DMS53 treated with DMSO at 0.1 percent for 48 hours (cell line): ENCODE results near the gene MROH9.

Experiments used
- DNase-seq: peaks from one replicate; lab custom pipeline; 2025; ENCODE audit not compliant: unreplicated experiment; lab: John Stamatoyannopoulos, UW

The MROH9 gene

DNA sequence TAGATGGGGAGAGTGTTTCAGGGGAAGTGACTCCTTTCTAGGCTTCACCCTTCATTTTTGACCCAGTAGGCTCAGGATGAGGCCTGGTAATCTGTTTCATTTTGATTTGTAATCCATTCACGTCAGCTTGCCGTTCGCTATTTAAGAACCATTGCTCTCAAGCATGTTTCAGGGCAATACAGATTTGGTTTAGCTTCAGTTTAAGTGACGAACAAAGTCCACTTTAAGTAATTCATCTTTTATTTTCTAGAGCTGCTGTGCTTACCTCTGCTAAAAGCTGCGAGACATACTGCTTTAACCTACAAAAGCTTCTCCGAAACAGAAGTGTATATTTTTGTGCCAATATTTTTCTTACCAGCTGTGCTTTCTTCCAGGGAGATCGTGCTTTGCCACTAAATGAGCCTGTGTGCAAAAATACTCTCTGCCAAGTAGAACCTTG lies 146.4 kb downstream of the MROH9 start:
- no peak for DNase-seq

DNA sequence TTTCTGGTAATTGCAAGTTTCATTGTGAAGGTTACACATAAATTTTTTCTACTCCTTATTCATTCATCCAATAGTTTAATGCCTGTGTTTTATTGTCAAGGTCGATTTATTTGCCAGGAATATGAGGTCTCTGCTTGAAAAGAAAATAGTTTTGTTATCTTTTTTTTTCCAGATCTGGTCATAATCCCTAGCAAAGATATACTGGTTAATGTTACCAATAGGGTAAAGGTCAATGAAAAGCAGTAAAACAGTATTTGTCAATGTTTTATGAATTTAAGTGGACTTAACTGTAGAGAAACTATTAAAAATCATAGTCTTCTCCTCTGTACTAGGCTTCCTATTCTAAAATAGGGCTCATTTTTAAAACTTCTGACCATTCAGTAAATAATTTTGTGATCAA lies 147.3 kb downstream of the MROH9 start:
- DNase-seq, result peak; percentile 4

DNA sequence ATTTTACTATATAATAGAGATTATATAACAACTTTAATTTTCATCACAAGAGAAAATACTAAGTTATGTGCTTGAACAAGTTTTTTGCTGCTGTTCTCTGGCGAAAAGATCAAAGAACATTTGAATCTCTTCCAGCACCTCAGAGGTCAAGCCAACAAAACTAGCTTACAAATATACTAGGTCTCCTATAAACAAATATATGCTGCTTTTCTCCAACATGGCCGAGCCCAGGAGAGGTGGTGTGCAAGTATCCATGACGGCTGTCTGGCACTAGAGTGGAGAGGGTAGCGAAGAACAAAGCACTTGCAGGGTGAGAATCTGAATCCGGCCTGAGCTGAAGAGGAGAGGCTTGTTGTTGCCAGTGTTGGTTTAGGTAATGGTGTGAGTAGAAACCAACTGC lies 147.9 kb downstream of the MROH9 start:
- peak; percentile 71 for DNase-seq

DNA sequence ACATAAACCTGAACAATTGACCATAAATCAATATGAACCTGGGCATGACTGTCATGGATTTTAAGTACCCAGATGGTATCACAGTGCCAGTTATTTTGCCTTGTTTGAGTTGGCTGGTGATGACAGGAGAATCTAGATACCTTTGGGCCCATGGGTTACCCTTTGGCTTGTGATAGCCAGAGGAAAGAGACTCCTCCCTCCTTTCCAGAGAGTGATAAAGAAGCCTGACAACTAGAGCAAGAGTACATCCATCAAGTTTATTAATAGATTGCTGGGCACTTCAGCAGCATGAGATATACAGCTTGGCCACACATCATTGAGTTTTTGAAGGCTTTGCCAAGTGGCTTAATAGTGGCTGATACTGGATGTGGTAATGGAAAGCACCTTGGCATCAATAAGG lies 148.8 kb downstream of the MROH9 start:
- peak; percentile 9 for DNase-seq

DNA sequence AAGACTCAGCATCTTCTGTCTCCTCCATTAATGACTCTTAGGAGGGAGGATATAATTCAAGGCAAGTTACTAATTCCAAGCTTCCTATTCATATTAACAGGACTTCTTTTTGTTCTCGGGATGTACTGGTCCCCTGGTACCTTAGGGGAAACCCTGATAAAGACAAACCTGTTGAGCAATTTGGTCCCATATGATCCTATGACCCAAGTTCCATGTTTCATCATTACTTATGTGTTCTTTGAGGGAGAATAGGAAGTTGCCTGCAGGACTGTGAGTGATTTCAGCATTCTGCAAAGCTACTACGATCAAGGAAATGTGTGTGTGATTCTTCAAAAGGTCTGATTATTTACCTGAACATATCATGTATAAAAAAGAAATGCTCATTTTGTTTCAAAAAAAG lies 149.5 kb downstream of the MROH9 start:
- DNase-seq, result no peak

DNA sequence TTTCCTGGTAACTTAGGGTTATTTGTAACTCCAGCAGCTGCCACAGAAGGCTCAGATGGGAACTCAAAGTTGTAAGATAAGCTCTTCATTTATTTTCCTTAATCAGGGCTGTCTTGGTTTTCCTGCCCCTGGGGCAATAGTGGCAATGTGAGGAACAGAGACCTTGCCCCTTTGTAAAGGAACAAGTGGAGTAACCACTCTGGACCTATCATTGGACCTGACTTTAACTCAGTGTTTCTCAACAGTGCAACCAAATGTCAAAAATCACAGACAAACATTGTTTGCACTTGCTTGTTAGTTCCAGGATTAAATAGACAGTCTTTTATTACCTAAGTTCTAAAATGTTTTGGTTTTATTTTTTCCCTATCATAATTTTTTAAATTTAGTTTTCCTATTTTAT lies 152.6 kb downstream of the MROH9 start:
- no peak for DNase-seq

DNA sequence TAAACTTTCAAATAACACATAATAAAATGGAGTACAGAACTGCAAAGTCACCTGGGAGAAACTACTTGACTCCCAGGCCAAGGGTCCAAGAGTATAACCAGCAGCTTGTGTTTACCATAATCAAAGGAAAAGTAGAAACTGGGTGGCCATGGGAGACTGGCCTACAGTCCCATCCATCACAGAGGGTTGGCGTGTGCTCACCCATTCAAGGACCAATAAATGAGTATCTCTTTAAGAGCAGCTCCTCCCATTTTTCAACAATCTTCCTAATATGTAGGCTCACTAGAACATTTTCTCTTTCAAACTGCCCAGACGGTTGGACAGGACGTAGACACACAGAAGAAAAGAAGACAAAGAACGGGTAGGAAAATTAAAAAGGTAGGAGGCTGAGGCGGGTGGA lies 155.3 kb downstream of the MROH9 start, which contains the start of gene FMO3:
TSS of gene FMO3 (plus strand) at position 302 of the 400 bp plus-strand sequence. CDS start 1,754 bp downstream, outside the sequence.
- no peak for DNase-seq

DNA sequence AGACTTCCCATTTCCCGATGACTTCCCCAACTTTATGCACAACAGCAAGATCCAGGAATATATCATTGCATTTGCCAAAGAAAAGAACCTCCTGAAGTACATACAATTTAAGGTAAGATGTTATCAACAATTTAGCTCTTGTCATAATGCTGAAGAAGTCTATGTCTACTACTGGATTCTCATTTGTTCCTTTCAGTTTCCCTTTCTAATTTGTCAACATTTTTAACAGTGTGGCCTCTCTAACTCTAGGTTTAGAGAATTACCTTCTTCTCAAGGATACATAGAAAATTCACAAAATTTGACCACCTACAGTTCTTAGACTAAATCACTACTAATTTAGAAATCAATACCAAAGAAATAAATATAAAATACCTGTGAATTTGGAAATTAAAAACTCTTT lies 168.5 kb downstream of the MROH9 start:
- DNase-seq, result no peak

DNA sequence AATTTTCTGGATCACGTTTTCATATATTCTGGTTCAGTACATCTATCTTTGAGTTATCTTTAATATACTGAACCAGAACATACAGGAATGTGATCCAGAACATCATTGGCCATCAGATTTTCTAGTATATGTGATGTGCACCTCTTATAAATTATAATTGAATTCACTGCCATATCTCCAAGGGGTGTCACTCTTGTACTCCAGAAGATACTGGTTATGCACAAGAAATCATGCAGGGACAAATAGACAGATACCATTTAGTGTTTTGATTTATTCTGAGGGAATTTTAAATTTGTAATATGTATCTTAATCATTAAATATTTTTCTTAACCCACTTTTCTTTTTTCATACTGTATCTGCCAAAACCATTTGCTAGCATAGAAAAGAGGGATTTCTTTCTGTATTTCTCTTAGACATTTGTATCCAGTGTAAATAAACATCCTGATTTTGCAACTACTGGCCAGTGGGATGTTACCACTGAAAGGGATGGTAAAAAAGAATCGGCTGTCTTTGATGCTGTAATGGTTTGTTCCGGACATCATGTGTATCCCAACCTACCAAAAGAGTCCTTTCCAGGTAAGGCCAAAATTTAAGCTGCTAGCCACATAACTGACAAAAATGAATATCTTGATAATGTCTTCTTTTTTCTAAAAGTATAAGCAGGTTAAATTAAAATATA lies 172.1 kb downstream of the MROH9 start:
- no peak for DNase-seq

DNA sequence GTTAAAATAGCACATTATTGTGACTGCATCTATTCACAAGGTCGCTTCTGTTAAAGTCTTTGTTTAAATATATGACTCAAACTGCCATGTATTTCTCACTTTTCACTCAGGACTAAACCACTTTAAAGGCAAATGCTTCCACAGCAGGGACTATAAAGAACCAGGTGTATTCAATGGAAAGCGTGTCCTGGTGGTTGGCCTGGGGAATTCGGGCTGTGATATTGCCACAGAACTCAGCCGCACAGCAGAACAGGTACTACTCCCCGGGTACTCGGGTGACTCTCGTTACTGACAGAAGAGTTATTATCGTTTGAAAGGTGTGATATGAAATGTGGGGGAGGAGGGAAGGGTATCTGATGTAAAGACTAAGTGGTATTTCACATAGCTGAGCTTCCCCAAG lies 172.6 kb downstream of the MROH9 start:
- DNase-seq, result no peak

DNA sequence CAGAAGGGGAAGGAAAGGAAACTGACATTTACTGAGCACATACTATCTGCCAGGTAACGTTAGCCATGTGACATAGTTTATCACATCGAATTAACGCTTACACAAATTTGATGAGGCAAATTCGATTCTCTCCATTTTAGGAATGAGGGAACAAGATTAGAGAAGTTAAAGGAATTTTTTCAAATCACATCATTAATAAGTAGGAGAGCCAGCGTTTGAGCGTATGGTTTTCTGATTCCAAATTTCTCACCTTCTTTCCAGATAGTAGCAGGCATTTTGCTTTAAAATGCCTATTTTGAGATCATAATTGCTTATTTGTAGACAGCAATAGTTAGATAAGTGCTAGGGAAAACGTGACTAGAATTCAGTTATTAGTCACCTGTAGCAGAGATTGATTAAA lies 174.6 kb downstream of the MROH9 start:
- no peak for DNase-seq

DNA sequence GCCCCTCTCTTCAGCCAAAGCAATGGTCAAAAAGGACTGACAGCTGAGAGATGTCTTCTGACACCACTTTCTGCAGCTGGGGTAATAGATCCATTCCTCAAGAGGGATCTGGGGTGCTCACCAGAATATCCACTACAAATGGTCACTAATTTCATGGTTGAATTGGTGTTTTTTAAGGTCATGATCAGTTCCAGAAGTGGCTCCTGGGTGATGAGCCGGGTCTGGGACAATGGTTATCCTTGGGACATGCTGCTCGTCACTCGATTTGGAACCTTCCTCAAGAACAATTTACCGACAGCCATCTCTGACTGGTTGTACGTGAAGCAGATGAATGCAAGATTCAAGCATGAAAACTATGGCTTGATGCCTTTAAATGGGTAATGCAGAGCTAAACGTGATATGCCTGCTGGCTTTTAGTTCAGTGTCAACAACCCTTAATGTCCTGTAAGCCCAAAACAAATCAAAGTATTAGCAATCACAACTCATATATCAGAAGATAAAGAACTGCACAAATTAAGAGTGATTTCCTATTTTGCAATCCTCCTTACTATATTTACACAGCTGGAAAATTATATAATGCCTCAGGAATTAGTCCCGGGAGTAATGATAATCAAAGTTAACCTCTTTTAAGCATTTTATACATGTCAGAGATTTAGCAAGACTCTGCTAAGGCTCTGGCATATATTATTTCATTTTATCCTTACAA lies 175.4 kb downstream of the MROH9 start:
- no peak for DNase-seq

DNA sequence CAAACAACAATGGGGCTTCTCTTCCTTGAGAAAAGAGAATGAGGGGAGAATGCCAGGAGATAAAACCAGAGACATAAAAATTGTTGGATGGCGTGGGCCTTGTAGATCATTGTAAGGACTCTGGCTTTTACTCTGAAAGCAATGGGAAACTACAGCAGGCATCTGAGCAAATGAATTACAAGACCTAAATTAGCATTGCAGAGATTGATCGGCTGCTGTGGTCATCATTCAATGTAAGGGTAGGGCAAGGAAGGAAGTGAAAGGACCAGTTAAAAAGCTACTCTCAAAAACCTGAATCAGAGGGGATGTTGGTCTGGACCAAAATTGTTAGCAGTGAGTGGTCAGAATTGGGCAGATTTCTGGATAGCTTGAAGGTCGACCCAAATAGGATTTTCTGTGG lies 176.8 kb downstream of the MROH9 start:
- DNase-seq, result no peak

DNA sequence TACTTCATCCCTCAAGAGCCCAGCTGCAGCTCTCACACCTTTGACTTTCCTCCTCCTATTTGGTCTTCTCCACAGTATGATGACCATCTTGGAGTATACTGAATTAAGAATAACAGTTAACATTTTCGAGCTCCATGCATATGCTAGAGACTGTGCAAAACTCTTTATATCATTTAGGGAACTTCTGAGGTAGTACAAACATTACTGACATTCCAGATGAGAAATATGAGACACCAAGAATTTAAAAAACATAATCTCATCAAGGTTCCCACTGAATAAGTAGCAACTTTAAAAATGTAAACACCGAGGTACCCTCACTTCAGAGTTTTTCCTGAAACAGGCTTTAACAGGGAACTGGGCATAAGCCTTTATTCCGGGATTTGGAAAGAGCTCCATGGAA lies 178.0 kb downstream of the MROH9 start:
- no peak for DNase-seq
